HG03354 (cell line): ENCODE results near the gene PGLYRP1.

Source experiments
- ATAC-seq: cut with Tn5 transposase; IDR thresholded peaks from one replicate; pipeline ENCODE4 v1.9.1; 2021; ENCODE audit warnings: mild to moderate bottlenecking; ENCODE audit not compliant: unreplicated experiment, poor library complexity, severe bottlenecking

Gene PGLYRP1

GRCh38 chr19:45972947-45973540 lies 49.8 kb downstream of the PGLYRP1 start:
- no peak for ATAC-seq

GRCh38 chr19:45972081-45972946 lies 50.5 kb downstream of the PGLYRP1 start:
- no peak for ATAC-seq

- ATAC-seq: no peak
Measured at GRCh38 chr19:45971260-45971902, 51.5 kb downstream of the PGLYRP1 start.

GRCh38 chr19:45969676-45970075 lies 53.2 kb downstream of the PGLYRP1 start:
- no peak for ATAC-seq
